ENCODE results near the gene ULK2.
"Not testable (repeated sequence)": the region's sequence is repeated elsewhere in the genome, so short reads cannot be mapped to it uniquely, and the experiment has no call there.

The ULK2 gene

DNA sequence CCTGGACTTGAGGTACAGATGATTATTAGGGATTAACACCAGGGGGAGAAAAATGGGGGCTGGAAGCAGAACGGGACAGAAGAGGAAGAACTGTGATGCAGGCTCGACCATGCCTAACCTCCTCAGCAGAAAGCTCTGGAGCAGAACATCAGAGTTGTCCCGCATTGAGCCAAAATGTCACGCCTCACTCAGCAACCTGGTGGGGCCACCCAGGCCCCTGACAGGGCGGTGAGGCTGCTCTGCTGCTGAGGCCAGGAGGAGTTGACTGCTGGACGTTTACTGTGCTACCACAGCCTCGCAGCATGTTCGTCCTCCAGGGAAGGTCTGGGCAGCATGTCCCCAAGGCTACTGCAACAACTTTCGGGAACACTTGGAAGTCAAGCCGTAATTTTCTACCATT, 6.5 kb upstream of the ULK2 start:
- H3K4me3 ChIP-seq (ENCODE audit: low read depth, low read length), result no peak overlapping the region
- DNase-seq (ENCODE audit: low read depth), result no peak
- TF ChIP-seq MYC (IDR thresholded peaks at IDR 0.05; ENCODE audit: low read depth, low read length), result no peak
- TF ChIP-seq, protein P1, sequence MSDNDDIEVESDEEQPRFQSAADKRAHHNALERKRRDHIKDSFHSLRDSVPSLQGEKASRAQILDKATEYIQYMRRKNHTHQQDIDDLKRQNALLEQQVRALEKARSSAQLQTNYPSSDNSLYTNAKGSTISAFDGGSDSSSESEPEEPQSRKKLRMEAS (IDR thresholded peaks at IDR 0.05; ENCODE audit: low read depth, low read length), result no peak
- TF ChIP-seq, protein P2, sequence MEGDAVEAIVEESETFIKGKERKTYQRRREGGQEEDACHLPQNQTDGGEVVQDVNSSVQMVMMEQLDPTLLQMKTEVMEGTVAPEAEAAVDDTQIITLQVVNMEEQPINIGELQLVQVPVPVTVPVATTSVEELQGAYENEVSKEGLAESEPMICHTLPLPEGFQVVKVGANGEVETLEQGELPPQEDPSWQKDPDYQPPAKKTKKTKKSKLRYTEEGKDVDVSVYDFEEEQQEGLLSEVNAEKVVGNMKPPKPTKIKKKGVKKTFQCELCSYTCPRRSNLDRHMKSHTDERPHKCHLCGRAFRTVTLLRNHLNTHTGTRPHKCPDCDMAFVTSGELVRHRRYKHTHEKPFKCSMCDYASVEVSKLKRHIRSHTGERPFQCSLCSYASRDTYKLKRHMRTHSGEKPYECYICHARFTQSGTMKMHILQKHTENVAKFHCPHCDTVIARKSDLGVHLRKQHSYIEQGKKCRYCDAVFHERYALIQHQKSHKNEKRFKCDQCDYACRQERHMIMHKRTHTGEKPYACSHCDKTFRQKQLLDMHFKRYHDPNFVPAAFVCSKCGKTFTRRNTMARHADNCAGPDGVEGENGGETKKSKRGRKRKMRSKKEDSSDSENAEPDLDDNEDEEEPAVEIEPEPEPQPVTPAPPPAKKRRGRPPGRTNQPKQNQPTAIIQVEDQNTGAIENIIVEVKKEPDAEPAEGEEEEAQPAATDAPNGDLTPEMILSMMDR (IDR thresholded peaks at IDR 0.05; ENCODE audit: low read depth, low read length), result no peak
- no peak for TF ChIP-seq POLR2A (IDR thresholded peaks at IDR 0.05; ENCODE audit: extremely low read depth, insufficient read length)

DNA sequence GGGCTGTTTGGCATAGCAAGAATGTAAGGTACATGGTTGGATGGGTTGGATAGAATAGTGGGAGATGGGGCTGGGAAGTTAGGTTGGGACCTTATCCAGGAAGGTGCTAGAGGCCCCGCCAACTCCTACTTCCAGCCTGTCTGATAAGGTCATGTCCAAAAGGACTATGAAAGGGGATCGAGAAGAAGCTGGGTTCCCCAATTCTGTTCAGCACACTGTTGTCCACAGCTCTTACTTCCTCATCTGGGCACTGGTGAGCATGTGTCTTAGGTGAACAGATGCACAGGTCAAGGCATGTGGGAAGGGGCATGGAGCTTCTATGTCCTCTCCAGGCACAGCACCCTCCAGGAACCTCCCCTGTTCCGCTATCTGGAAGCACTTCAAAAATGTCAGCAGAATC, 5.6 kb upstream of the ULK2 start:
- no peak overlapping the region for H3K4me3 ChIP-seq (ENCODE audit: low read depth, low read length)
- TF ChIP-seq, protein P2 (IDR thresholded peaks at IDR 0.05; ENCODE audit: low read depth, low read length), result no peak
- TF ChIP-seq POLR2A (IDR thresholded peaks at IDR 0.05; ENCODE audit: extremely low read depth, insufficient read length), result no peak
- DNase-seq (ENCODE audit: low read depth), result no peak

DNA sequence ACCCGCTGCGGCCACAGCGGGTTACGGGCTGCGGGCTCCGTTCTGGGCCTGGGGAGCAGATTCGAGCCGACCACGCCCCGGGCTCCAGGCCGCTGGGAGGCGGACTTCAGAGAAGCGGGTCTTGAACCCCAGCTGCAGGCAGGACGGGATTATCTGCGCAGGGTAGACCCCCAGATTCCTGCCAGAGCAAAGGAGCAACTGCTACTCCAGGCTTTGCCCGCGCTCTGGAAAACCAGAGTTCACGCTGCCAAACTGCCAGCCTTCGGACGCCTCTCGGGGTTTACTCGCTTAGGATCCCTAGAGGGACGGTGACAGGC, 301 bp upstream of the ULK2 start:
- DNase-seq (ENCODE audit: low read depth), result no peak
- H3K4me3 ChIP-seq (ENCODE audit: low read depth, low read length), result no peak overlapping the region
- no peak for TF ChIP-seq MYC (IDR thresholded peaks at IDR 0.05; ENCODE audit: low read depth, low read length)
- TF ChIP-seq, protein P2 (IDR thresholded peaks at IDR 0.05; ENCODE audit: low read depth, low read length), result no peak
- TF ChIP-seq, protein P1 (IDR thresholded peaks at IDR 0.05; ENCODE audit: low read depth, low read length), result no peak
- TF ChIP-seq POLR2A (IDR thresholded peaks at IDR 0.05; ENCODE audit: extremely low read depth, insufficient read length), result no peak

DNA sequence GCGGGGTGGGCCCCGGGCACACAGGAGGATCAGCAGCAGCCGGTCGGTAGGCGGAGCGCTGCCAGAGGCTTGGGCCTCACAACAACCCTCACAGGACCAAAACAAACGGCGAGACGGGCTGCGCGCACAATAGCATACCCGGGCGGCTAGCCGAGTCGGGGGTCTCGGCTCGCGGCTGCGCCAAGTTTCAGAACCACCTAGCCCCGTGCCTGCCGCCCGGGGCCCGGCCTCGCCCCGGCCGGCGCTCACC, 732 bp downstream of the ULK2 start:
- peak; percentile 77 for DNase-seq (ENCODE audit: low read depth)
- TF ChIP-seq, protein P2 (IDR thresholded peaks at IDR 0.05; ENCODE audit: low read depth, low read length), result peak; percentile 24
- TF ChIP-seq POLR2A (IDR thresholded peaks at IDR 0.05; ENCODE audit: extremely low read depth, insufficient read length), result no peak
- TF ChIP-seq MYC (IDR thresholded peaks at IDR 0.05; ENCODE audit: low read depth, low read length), result no peak
- peak overlapping the region; percentile 46 for H3K4me3 ChIP-seq (ENCODE audit: low read depth, low read length)

DNA sequence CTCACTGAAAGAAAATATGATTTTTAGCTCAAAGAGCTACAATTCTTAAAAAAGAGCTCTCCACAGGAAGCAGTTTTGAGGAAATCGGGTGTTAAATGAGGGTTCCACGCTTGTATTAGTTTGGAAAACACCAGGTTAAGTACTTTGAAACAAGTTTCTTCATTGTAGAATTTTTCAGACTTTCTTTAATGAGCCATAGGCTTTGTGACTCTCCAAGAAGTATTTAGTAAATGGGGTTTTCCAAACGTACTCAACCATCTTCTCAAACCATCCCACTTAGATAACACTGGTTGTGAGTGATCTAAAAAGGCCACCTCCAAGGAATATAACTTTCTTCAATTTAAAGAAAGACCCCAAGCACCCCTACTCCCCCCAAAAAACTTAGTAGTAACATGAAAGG, 2.7 kb downstream of the ULK2 start:
- DNase-seq (ENCODE audit: low read depth), result no peak
- TF ChIP-seq POLR2A (IDR thresholded peaks at IDR 0.05; ENCODE audit: extremely low read depth, insufficient read length), result no peak
- TF ChIP-seq, protein P2 (IDR thresholded peaks at IDR 0.05; ENCODE audit: low read depth, low read length), result no peak
- no peak for TF ChIP-seq MYC (IDR thresholded peaks at IDR 0.05; ENCODE audit: low read depth, low read length)
- TF ChIP-seq, protein P1 (IDR thresholded peaks at IDR 0.05; ENCODE audit: low read depth, low read length), result no peak
- H3K4me3 ChIP-seq (ENCODE audit: low read depth, low read length), result no peak overlapping the region

DNA sequence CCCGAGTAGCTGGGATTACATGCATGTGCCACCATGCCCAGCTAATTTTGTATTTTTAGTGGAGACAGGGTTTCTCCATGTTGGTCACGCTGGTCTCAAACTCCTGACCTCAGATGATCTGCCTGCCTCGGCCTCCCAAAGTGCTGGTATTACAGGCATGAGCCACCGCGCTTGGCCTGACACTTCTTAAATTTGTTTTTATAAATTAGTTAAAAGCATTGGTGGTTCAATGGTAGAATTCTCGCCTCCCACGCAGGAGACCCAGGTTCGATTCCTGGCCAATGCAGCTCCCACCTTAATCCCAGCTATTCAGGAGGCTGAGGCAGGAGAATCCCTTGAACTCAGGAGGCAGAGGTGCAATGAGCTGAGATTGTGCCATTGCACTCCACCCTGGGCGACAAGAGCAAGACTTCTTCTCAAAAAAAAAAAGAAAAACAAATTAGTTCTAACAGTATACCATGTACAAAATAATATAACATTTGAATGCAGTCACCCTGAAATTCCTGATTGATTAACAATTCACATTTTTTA, 7.0 kb downstream of the ULK2 start:
- not testable (repeated sequence) for H3K4me3 ChIP-seq (ENCODE audit: low read depth, low read length); DNase-seq (ENCODE audit: low read depth)

DNA sequence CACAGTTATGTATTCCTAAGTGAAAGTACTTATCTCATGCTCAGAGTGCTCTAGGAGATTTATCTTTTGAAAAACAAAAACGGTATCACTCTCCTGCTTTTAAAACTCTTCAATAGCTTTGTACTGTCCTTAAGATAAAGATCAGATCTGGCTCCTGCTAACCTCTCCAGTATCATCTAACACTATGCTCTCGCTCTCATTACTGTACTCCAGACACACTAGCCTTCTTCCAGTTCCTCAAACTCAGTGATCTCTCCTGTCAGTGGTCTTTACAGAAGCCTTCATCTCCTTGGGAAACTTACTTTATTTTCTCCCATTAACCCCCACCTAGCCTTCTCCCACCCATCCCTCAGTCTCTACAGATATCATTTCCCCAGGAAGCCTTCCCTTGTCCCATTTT, 10.1 kb downstream of the ULK2 start:
- DNase-seq (ENCODE audit: low read depth), result no peak
- H3K4me3 ChIP-seq (ENCODE audit: low read depth, low read length), result no peak overlapping the region
- TF ChIP-seq, protein P2 (IDR thresholded peaks at IDR 0.05; ENCODE audit: low read depth, low read length), result no peak
- TF ChIP-seq MYC (IDR thresholded peaks at IDR 0.05; ENCODE audit: low read depth, low read length), result no peak
- no peak for TF ChIP-seq POLR2A (IDR thresholded peaks at IDR 0.05; ENCODE audit: extremely low read depth, insufficient read length)
- TF ChIP-seq, protein P1 (IDR thresholded peaks at IDR 0.05; ENCODE audit: low read depth, low read length), result no peak

All from NB4 (cell line).